SU-DHL-6 (cell line): ENCODE data around the gene SLC18A3.

Experiments
- CTCF ChIP-seq: fragments of 200-600 bp; sonication (generic); IDR thresholded peaks from one replicate; pipeline ENCODE4 v1.5.1; 2017; ENCODE audit warnings: antibody characterized with exemption, mild to moderate bottlenecking, low read length, moderate library complexity; ENCODE audit not compliant: insufficient read depth, poor library complexity, severe bottlenecking
- EZH2phosphoT487 ChIP-seq: fragments of 200-600 bp; sonication (generic), shearing (Covaris generic); conservative IDR thresholded peaks from 2 replicates; pipeline ENCODE4 v1.6.1; 2018; ENCODE audit warnings: mild to moderate bottlenecking, antibody characterized with exemption, low read length, moderate library complexity, mixed read lengths

- TF ChIP-seq CTCF, result no peak
- no peak for TF ChIP-seq EZH2phosphoT487
Measured at GRCh38 chr10:49600046-49600445, 10.1 kb upstream of the SLC18A3 start.
